Thoracic aorta (tissue), 2 donors: Measurements from ENCODE around the gene C1orf53. TPM values are rescaled to one million over a fixed set of nuclear protein-coding genes. Genes with fewer than 3 reads are reported as not detected.

ENCODE experiments used
- ATAC-seq: fragments of 150-250 bp; one replicate; pipeline ENCODE4 v1.8.0; 2017; ENCODE audit warnings: low read depth; ENCODE audit not compliant: insufficient number of reproducible peaks, low FRiP score
- DNase-seq: peaks from one replicate; pipeline ENCODE4 v3.0.0-alpha.2; 2020; ENCODE audit warnings: low spot score
- H3K27ac ChIP-seq, 2 donors: fragments of 200-600 bp; sonication (generic); 1 replicate in 1 of 2; 2 replicates in 1 of 2; pipeline ENCODE4 v1.5.1; 2016; ENCODE audit warnings: mild to moderate bottlenecking in 2 of 2, moderate library complexity in 2 of 2
- H3K27me3 ChIP-seq: fragments of 200-600 bp; sonication (generic); replicated peaks from 2 replicates; pipeline ENCODE4 v1.6.0; 2016; ENCODE audit warnings: mild to moderate bottlenecking; ENCODE audit not compliant: insufficient read depth
- H3K36me3 ChIP-seq: fragments of 200-600 bp; sonication (generic); one replicate; pipeline ENCODE4 v1.5.1; 2016
- H3K4me1 ChIP-seq, 2 donors: fragments of 200-600 bp; sonication (generic); 1 replicate in 1 of 2; 2 replicates in 1 of 2; pipeline versions ENCODE4 v1.5.1 to v1.6.0; 2016; ENCODE audit warnings: low read depth in 2 of 2, mild to moderate bottlenecking in 1 of 2; ENCODE audit not compliant: control insufficient read depth in 1 of 2
- H3K4me3 ChIP-seq: fragments of 200-600 bp; sonication (generic); 2 replicates; pipeline ENCODE4 v1.5.1; 2016; ENCODE audit warnings: mild to moderate bottlenecking
- H3K9me3 ChIP-seq: fragments of 200-600 bp; sonication (generic); 2 replicates; pipeline ENCODE4 v1.5.1; 2016
- total RNA-seq, 2 donors: library from RNA; depleted of rRNA; stranded (reverse); fragments of >200 nt; gene quantifications; one replicate each; pipeline versions ENCODE4 v1.1.0 to v1.2.3, GENCODE V29; 2016
- TF ChIP-seq, protein P1 (sequence below): fragments of 200-600 bp; sonication (generic); IDR thresholded peaks from one replicate; pipeline ENCODE4 v1.5.1; 2019; ENCODE audit warnings: antibody characterized with exemption

Gene C1orf53
- total RNA-seq, 2 donors from 2014 or later = not detected

GRCh38 chr1:197918807-197919345 is 16.4 kb downstream of the C1orf53 start:
- H3K27me3 ChIP-seq = peaks cover 69% of the 10 kb centered on the region

DNA sequence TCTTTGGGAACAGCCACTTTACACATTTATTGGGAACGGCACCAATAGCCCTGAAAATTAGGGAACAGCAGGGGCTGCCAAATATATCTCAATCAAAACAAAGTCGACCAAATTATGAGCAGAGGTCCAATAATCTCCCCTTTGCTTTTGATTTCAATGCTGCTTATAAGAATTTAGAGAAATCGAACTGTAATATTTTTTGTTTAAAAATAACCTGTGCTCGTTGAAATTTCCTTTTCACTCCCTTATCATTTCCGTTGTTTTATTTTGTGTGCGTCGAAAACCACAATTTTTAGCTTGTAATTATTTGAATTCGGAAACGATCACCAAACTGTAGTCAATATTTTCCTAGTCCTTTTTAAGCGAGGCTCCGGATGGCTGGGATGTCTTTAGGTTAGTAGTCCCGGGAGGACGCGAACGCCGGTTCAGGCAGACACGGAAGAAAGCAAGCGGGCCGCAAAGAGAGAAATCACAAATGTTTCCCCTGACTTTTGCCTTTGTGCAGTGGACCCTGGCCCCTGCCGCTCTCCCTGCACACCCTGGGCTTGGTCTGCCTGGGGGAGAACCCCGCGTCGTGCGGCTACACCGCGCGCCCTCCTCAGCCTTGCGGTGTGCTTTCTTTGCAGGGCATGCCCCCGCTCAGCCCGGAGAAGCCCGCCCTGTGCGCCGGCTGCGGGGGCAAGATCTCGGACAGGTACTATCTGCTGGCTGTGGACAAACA is 17.1 kb downstream of the C1orf53 start:
- DNase-seq = no peak
- H3K36me3 ChIP-seq = no peaks in the 10 kb centered on the region
- H3K4me3 ChIP-seq = peak overlapping the region; percentile 31
- H3K9me3 ChIP-seq = no peaks in the 10 kb centered on the region
- H3K27ac ChIP-seq = no peak overlapping the region
- peaks cover 65% of the 10 kb centered on the region for H3K27me3 ChIP-seq
- no peak for ATAC-seq
- H3K4me1 ChIP-seq = peaks cover 25 to 31% of the 10 kb centered on the region in 2 donors
- TF ChIP-seq, protein P1, sequence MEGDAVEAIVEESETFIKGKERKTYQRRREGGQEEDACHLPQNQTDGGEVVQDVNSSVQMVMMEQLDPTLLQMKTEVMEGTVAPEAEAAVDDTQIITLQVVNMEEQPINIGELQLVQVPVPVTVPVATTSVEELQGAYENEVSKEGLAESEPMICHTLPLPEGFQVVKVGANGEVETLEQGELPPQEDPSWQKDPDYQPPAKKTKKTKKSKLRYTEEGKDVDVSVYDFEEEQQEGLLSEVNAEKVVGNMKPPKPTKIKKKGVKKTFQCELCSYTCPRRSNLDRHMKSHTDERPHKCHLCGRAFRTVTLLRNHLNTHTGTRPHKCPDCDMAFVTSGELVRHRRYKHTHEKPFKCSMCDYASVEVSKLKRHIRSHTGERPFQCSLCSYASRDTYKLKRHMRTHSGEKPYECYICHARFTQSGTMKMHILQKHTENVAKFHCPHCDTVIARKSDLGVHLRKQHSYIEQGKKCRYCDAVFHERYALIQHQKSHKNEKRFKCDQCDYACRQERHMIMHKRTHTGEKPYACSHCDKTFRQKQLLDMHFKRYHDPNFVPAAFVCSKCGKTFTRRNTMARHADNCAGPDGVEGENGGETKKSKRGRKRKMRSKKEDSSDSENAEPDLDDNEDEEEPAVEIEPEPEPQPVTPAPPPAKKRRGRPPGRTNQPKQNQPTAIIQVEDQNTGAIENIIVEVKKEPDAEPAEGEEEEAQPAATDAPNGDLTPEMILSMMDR = no peak

More at GRCh38 chr1:197918807-197919345, 16.4 kb downstream of the C1orf53 start:
- no peak for ATAC-seq
- DNase-seq = no peak
- H3K4me1 ChIP-seq = peaks cover 25 to 31% of the 10 kb centered on the region in 2 donors
- no peaks in the 10 kb centered on the region for H3K9me3 ChIP-seq
- peak overlapping the region in 1 of 2 donors; percentile 28 for H3K27ac ChIP-seq
- TF ChIP-seq, protein P1 = no peak
- no peak overlapping the region for H3K4me3 ChIP-seq
- no peaks in the 10 kb centered on the region for H3K36me3 ChIP-seq

GRCh38 chr1:197920067-197920396 is 17.6 kb downstream of the C1orf53 start:
- H3K36me3 ChIP-seq = no peaks in the 10 kb centered on the region
- no peak overlapping the region for H3K27ac ChIP-seq
- DNase-seq = no peak
- ATAC-seq = no peak
- no peaks in the 10 kb centered on the region for H3K9me3 ChIP-seq
- TF ChIP-seq, protein P1 = no peak
- peaks cover 63% of the 10 kb centered on the region for H3K27me3 ChIP-seq
- H3K4me3 ChIP-seq = no peak overlapping the region
- peaks cover 25 to 31% of the 10 kb centered on the region in 2 donors for H3K4me1 ChIP-seq

GRCh38 chr1:197920414-197921117 is 18.1 kb downstream of the C1orf53 start:
- H3K9me3 ChIP-seq = no peaks in the 10 kb centered on the region
- H3K4me1 ChIP-seq = peaks cover 25 to 29% of the 10 kb centered on the region in 2 donors
- H3K4me3 ChIP-seq = no peak overlapping the region
- ATAC-seq = no peak
- DNase-seq = no peak
- no peak overlapping the region for H3K27ac ChIP-seq
- TF ChIP-seq, protein P1 = no peak
- peaks cover 58% of the 10 kb centered on the region for H3K27me3 ChIP-seq
- no peaks in the 10 kb centered on the region for H3K36me3 ChIP-seq
